Measurements from ENCODE around the gene TRAK1. TPM values are rescaled to one million over a fixed set of nuclear protein-coding genes. Genes with fewer than 3 reads are reported as not detected.

The TRAK1 gene
- polyA plus RNA-seq, 12 donors, result 59.8 to 133 (median 89.3) TPM; not detected in 1

GRCh38 chr3:42229942-42230688 lies 139.0 kb downstream of the TRAK1 start:
- peak; percentile 49 for DNase-seq

GRCh38 chr3:42230860-42231259 lies 139.7 kb downstream of the TRAK1 start:
- no peak for DNase-seq

- DNase-seq, result no peak
These were observed 144.4 kb downstream of the TRAK1 start for GRCh38 chr3:42235532-42235931.

- DNase-seq, result no peak
These were observed 145.5 kb downstream of the TRAK1 start for GRCh38 chr3:42236611-42237010.

- DNase-seq, result no peak
These were observed 154.9 kb downstream of the TRAK1 start for GRCh38 chr3:42246091-42246490.

GRCh38 chr3:42247576-42248027 lies 156.4 kb downstream of the TRAK1 start:
- peak; percentile 70 for DNase-seq

- no peak for DNase-seq
These were observed 159.6 kb downstream of the TRAK1 start for GRCh38 chr3:42250761-42251160.

- DNase-seq, result no peak
These were observed 163.4 kb downstream of the TRAK1 start for GRCh38 chr3:42254566-42254965.

- no peak for DNase-seq
These were observed 165.1 kb downstream of the TRAK1 start for GRCh38 chr3:42256135-42256819.

GRCh38 chr3:42257007-42257406 lies 165.8 kb downstream of the TRAK1 start:
- DNase-seq, result no peak

GRCh38 chr3:42262525-42262924 lies 171.4 kb downstream of the TRAK1 start:
- no peak for DNase-seq

GRCh38 chr3:42263354-42264346 lies 172.5 kb downstream of the TRAK1 start:
- no peak for DNase-seq

GRCh38 chr3:42264399-42265058 lies 173.4 kb downstream of the TRAK1 start:
- DNase-seq, result no peak

GRCh38 chr3:42265059-42265991 lies 174.2 kb downstream of the TRAK1 start:
- DNase-seq, result peak; percentile 41

- DNase-seq, result no peak
These were observed 174.9 kb downstream of the TRAK1 start, which contains the start of gene CCK for GRCh38 chr3:42266085-42266484. Gene CCK, minus strand, starts transcription at chr3:42266185. Its CDS starts 2,555 bp downstream, at chr3:42263630.

GRCh38 chr3:42267878-42268277 lies 176.7 kb downstream of the TRAK1 start:
- no peak for DNase-seq

GRCh38 chr3:42269647-42270046 lies 178.5 kb downstream of the TRAK1 start:
- DNase-seq, result no peak

- no peak for DNase-seq
These were observed 179.4 kb downstream of the TRAK1 start for GRCh38 chr3:42270561-42270960.

GRCh38 chr3:42271786-42272185 lies 180.6 kb downstream of the TRAK1 start:
- no peak for DNase-seq

- DNase-seq, result no peak
These were observed 182.2 kb downstream of the TRAK1 start for GRCh38 chr3:42273361-42273760.
